Measurements from ENCODE around the gene IPCEF1. TPM values are rescaled to one million over a fixed set of nuclear protein-coding genes. Genes with fewer than 3 reads are reported as not detected.

Gene IPCEF1
- total and polyA plus RNA-seq, 2 of the 8 experiments (the other 6 are each of a cell fraction or from before 2014, with no cell fraction given) = 0.41 to 0.78 TPM

DNA sequence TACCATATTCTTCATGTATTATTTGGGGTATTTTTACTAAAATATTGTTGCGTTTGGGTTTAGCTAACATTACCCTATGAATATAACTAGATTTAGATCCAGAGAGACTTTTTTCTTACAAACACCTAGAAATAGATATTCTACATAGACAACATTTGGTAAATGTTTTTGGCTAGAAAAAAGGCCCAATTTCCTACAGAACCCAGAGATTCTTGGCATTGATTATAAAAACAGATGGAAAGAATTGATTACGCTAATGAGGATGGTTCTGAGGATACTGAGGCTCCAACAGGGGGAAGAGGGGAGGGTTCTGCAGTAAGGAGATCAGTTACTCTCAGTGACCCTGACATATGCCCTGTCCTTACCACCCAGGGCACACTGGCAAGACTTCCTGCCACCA is 123.2 kb downstream of the IPCEF1 start (continued):
- TF ChIP-seq, protein P1, sequence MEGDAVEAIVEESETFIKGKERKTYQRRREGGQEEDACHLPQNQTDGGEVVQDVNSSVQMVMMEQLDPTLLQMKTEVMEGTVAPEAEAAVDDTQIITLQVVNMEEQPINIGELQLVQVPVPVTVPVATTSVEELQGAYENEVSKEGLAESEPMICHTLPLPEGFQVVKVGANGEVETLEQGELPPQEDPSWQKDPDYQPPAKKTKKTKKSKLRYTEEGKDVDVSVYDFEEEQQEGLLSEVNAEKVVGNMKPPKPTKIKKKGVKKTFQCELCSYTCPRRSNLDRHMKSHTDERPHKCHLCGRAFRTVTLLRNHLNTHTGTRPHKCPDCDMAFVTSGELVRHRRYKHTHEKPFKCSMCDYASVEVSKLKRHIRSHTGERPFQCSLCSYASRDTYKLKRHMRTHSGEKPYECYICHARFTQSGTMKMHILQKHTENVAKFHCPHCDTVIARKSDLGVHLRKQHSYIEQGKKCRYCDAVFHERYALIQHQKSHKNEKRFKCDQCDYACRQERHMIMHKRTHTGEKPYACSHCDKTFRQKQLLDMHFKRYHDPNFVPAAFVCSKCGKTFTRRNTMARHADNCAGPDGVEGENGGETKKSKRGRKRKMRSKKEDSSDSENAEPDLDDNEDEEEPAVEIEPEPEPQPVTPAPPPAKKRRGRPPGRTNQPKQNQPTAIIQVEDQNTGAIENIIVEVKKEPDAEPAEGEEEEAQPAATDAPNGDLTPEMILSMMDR (IDR thresholded peaks at IDR 0.05; ENCODE audit: control extremely low read depth in 1 of 3, insufficient read depth in 1 of 3, low read depth in 1 of 3, low read length in 3 of 3) = no peak
- no peak for TF ChIP-seq TAF1 (IDR thresholded peaks at IDR 0.05; ENCODE audit: low read depth, low read length)
- TF ChIP-seq CBX5 (IDR thresholded peaks at IDR 0.05; ENCODE audit: low read depth, low read length) = no peak
- TF ChIP-seq POU5F1 (IDR thresholded peaks at IDR 0.05; ENCODE audit: low read depth, low read length) = no peak
- no peak for TF ChIP-seq ZNF274 (IDR thresholded peaks at IDR 0.05; ENCODE audit: borderline replicate concordance, extremely low read depth, low read length)
- TF ChIP-seq EP300 (IDR thresholded peaks at IDR 0.05; ENCODE audit: borderline replicate concordance in 1 of 2, low read depth in 2 of 2, low read length in 2 of 2) = no peak
- no peak for TF ChIP-seq MAX (IDR thresholded peaks at IDR 0.05)
